ENCODE data around the gene PCNX2.

- TF ChIP-seq CTCF (conservative IDR thresholded peaks at IDR 0.05; ENCODE audit: low read depth in 2 of 2) (no peak), EZH2 (IDR thresholded peaks at IDR 0.05; ENCODE audit: low read depth, unreplicated experiment) (no peak), JUNB (IDR thresholded peaks at IDR 0.05; ENCODE audit: unreplicated experiment) (no peak), POLR2AphosphoS5 (IDR thresholded peaks at IDR 0.05; ENCODE audit: low read depth) (no peak), CREB1 (CRISPR knock-in tag; IDR thresholded peaks at IDR 0.05; ENCODE audit: low read depth) (no peak), EZH2phosphoT487 (IDR thresholded peaks at IDR 0.05; ENCODE audit: unreplicated experiment) (no peak), ZNF462 (CRISPR knock-in tag; IDR thresholded peaks at IDR 0.05) (no peak), ZNF331 (CRISPR knock-in tag; IDR thresholded peaks at IDR 0.05; ENCODE audit: low read depth) (no peak)
- TF ChIP-seq, protein P1, sequence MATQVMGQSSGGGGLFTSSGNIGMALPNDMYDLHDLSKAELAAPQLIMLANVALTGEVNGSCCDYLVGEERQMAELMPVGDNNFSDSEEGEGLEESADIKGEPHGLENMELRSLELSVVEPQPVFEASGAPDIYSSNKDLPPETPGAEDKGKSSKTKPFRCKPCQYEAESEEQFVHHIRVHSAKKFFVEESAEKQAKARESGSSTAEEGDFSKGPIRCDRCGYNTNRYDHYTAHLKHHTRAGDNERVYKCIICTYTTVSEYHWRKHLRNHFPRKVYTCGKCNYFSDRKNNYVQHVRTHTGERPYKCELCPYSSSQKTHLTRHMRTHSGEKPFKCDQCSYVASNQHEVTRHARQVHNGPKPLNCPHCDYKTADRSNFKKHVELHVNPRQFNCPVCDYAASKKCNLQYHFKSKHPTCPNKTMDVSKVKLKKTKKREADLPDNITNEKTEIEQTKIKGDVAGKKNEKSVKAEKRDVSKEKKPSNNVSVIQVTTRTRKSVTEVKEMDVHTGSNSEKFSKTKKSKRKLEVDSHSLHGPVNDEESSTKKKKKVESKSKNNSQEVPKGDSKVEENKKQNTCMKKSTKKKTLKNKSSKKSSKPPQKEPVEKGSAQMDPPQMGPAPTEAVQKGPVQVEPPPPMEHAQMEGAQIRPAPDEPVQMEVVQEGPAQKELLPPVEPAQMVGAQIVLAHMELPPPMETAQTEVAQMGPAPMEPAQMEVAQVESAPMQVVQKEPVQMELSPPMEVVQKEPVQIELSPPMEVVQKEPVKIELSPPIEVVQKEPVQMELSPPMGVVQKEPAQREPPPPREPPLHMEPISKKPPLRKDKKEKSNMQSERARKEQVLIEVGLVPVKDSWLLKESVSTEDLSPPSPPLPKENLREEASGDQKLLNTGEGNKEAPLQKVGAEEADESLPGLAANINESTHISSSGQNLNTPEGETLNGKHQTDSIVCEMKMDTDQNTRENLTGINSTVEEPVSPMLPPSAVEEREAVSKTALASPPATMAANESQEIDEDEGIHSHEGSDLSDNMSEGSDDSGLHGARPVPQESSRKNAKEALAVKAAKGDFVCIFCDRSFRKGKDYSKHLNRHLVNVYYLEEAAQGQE (IDR thresholded peaks at IDR 0.05; ENCODE audit: unreplicated experiment), result no peak
Measured at GRCh38 chr1:232958067-232958466, 337.5 kb downstream of the PCNX2 start.
